Stimulated activated CD8-positive, alpha-beta memory T cell treated with anti-CD3 and anti-CD28 coated beads, Interleukin-15, amount 100 ng/mL, for 24 hours (primary cell): ENCODE data around the gene IQCB1.
"Not testable (repeated sequence)": the region's sequence is repeated elsewhere in the genome, so short reads cannot be mapped to it uniquely, and the experiment has no call there.

ENCODE experiments used
- DNase-seq: peaks from one replicate; pipeline ENCODE4 v3.0.0-alpha.2; 2020; ENCODE audit warnings: low read depth

Gene IQCB1, protein sequence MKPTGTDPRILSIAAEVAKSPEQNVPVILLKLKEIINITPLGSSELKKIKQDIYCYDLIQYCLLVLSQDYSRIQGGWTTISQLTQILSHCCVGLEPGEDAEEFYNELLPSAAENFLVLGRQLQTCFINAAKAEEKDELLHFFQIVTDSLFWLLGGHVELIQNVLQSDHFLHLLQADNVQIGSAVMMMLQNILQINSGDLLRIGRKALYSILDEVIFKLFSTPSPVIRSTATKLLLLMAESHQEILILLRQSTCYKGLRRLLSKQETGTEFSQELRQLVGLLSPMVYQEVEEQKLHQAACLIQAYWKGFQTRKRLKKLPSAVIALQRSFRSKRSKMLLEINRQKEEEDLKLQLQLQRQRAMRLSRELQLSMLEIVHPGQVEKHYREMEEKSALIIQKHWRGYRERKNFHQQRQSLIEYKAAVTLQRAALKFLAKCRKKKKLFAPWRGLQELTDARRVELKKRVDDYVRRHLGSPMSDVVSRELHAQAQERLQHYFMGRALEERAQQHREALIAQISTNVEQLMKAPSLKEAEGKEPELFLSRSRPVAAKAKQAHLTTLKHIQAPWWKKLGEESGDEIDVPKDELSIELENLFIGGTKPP

GRCh38 chr3:121834671-121835464 lies at the start of gene IQCB1, which contains the start of gene EAF2:
TSS of gene IQCB1 (minus strand) at chr3:121835060. CDS start at chr3:121828960, 6,100 bp downstream.
TSS of gene EAF2 (plus strand) at chr3:121835209. CDS start at chr3:121835286, 77 bp downstream.
- DNase-seq, result peak; percentile 75

- no peak for DNase-seq
These were observed 48.6 kb upstream of the IQCB1 start for GRCh38 chr3:121883507-121883906.

- DNase-seq, result no peak
These were observed 43.6 kb upstream of the IQCB1 start for GRCh38 chr3:121878411-121878810.

- no peak for DNase-seq
These were observed 36.6 kb upstream of the IQCB1 start for GRCh38 chr3:121871430-121871829.

DNA sequence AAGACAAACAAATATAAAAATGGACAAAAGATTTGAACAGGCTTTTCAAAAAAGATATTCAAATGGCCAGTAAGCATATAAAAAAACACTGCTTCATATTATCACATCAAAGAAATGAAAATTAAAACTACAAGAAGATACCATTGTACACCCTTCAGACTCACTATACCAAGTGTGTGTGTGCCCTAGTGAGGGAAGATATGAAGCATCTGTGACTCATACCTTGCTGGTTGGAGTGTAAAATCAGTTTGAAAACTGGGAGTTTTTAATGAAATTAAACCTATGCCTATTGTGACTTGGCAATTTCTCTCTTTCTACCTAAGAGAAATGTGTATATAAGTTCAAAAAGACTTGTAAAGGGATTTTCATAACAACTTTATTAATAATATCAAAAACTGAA lies 35.9 kb upstream of the IQCB1 start:
- DNase-seq, result no peak

- no peak for DNase-seq
These were observed 34.9 kb upstream of the IQCB1 start for GRCh38 chr3:121869736-121870135.

DNA sequence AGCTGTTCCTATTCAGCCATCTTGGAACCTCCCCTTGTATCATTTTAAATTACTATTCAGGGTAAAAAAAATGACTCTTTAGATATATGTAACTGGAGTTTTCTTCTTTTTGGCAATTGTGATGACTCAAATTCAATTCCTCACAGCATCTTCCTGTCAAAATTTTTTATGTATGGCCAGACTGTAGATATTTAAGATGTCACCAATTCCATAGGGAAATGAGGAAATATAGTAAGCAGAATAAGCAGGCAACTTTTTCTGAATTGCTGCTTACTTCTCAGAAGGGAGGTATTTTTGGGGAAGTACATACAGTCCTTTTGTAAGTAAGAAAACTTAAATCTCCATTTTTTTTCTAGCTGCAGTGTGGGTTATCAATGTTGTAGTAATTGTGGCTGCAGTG lies 28.9 kb upstream of the IQCB1 start:
- no peak for DNase-seq

GRCh38 chr3:121863247-121863646 lies 28.4 kb upstream of the IQCB1 start:
- DNase-seq, result not testable (repeated sequence)

- not testable (repeated sequence) for DNase-seq
These were observed 22.9 kb upstream of the IQCB1 start for GRCh38 chr3:121857778-121858177.

DNA sequence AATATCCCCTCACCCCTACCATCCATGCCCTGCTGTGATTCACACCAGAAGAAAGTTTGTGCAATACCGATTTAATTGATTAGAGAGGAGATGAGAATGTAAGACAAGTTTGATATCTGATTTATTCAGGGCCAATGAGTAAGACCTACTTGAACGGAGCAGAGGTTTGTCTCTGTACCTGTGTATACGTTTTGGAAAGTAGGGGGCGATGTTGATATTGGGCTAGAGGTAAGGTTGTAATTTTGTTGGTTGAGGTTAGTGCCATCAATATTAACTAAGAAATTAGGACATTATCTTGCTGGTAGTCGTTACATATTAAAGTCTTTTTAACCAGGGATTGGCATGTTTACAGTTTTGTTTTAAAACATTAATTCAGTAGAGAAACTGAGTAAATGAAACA lies 20.7 kb upstream of the IQCB1 start:
- no peak for DNase-seq

GRCh38 chr3:121852256-121852655 lies 17.4 kb upstream of the IQCB1 start:
- no peak for DNase-seq

DNA sequence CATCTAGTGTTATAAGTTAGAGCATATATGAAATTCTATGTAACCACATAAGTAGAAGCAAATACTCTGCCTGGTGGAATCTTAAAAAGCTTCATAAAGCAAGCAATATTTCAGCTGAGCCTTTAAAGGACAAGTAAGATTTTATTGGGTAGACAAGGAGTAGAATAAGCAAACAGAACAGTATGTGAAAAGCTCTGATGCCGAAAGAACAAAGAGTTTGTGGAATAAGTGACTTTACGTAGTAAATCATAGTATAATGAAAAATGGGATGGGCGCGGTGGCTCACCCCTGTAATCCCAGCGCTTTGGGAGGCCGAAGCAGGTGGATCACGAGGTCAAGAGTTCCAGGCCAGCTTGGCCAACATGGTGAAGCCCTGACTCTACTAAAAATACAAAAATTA lies 10.0 kb upstream of the IQCB1 start:
- no peak for DNase-seq

- no peak for DNase-seq
These were observed 5.1 kb upstream of the IQCB1 start for GRCh38 chr3:121839962-121840361.

GRCh38 chr3:121836481-121836880 lies 1.6 kb upstream of the IQCB1 start:
- DNase-seq, result no peak

- no peak for DNase-seq
These were observed 1.2 kb upstream of the IQCB1 start for GRCh38 chr3:121836064-121836463.

GRCh38 chr3:121835465-121835801 lies 573 bp upstream of the IQCB1 start:
- no peak for DNase-seq

- no peak for DNase-seq
These were observed 646 bp downstream of the IQCB1 start for GRCh38 chr3:121834157-121834670.

GRCh38 chr3:121822973-121823372 lies 11.9 kb downstream of the IQCB1 start:
- no peak for DNase-seq

- DNase-seq, result no peak
These were observed 13.2 kb downstream of the IQCB1 start for GRCh38 chr3:121821421-121822199.

GRCh38 chr3:121819236-121819635 lies 15.6 kb downstream of the IQCB1 start:
- DNase-seq, result no peak

DNA sequence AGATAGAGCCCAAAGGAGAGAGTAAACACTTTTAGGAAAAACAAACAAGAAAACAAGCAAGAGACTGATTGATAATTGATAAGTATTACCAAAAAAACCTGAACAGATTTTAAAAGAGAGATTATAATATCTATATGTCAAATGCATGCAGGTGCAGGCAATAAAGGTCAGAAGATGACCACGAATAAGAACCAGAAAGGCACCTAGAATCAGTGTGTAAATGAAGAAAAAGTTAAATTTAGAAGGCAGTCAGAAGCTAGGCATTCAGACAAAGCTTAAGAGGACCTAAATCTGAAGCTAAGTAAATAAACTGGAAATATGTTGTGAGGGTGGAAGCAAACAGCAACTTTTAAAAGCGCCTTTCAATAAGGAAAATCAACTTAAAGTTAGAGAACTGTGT lies 16.3 kb downstream of the IQCB1 start:
- DNase-seq, result no peak

GRCh38 chr3:121817753-121818152 lies 17.1 kb downstream of the IQCB1 start:
- DNase-seq, result no peak
